ENCODE results near the gene CRCP. TPM values are rescaled to one million over a fixed set of nuclear protein-coding genes. Genes with fewer than 3 reads are reported as not detected.
"Not testable (repeated sequence)": the region's sequence is repeated elsewhere in the genome, so short reads cannot be mapped to it uniquely, and the experiment has no call there.

The CRCP gene
- total RNA-seq, 4 donors from 2014 or later = 20.6 to 48.6 (median 44.1) TPM

DNA sequence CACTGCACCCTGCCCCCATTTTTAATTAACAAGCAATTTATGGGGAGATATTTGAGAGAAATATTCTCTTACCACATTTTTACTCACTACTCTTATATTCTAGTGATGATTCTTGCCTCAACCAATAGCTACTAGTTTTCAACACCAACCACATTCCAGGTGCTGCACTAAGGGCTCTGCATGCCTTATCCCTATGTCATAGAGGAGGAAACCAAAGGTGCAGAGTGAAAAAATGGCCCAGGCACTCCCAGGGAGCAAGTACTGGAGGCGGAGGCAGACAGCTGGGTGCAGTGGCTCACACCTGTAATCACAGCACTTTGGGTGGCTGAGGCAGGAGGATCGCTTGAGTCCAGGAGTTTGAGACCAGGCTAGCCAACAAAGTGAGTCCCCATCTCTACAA lies 55.0 kb downstream of the CRCP start:
- H3K4me1 ChIP-seq = no peaks in the 10 kb centered on the region
- no peaks in the 10 kb centered on the region for H3K27me3 ChIP-seq
- H3K9me3 ChIP-seq = no peaks in the 10 kb centered on the region
- H3K27ac ChIP-seq = no peak overlapping the region
- intact Hi-C loops (cut with DNase I; ENCODE audit: low total_unique reads) = no loop called here
- 83% methylated on average over 2 of the region's 2 CpGs; no CpG with 5 or more reads in 1 of the 2 donors for WGBS, 2 donors (ENCODE audit: low coverage in 1 of 2)
- no peaks in the 10 kb centered on the region for H3K36me3 ChIP-seq
- no peak for DNase-seq
- TF ChIP-seq POLR2A (IDR thresholded peaks at IDR 0.05) (no peak), POLR2AphosphoS5 (IDR thresholded peaks at IDR 0.05) (no peak), EP300 (IDR thresholded peaks at IDR 0.05; ENCODE audit: low read depth) (no peak)
- in situ Hi-C loops (cut with MboI; ENCODE audit: low pct_ligation_motif_present in 1 of 4, low pct_unique_long_range_greater_than_20kb in 1 of 4, low sequenced_read_pairs in 3 of 4) = no loop called here
- no peak overlapping the region for H3K4me3 ChIP-seq

DNA sequence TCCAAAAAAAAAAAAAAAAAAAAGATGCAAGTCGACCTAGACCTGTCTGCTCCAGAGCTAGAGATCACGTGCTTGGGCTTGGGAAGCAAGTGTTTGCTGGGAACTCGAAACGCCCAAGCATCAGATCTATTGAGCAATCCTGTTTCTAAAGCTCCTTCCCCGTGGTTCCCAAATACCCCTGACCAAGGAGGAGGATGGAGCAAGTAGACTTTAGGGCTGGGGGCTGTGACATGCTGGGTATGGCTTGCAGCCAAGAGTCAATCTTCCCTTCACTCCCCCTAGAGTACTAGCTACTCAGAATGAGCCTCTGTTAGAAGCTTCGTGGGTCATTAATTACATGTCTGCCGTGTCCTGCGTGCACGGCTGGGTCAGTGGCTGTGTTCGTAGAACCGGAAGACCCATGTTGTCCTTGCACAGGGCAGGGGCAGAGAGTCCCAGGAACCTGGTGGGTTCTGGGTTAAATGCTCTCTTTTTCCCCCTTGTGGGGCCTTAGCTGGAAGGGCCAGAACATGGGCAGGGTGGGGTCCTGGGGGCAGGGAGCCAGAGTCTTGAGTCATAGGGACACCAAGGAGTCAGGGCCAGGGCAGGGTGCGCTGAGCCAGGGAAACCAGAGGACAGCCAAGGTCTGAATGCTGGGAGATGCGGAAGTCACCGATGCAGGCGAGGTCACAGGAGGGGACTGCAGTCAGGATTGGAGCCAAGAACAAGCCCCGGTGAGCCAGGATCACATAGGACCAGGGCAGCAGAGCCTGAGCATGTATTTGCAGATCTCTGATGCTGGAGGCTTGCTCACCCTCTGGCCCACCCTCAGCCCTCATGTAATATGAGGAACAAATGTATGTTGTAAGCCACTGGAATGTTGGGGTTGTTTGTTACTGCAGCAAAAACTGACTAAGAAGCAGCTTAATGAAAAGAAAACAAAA lies 55.9 kb downstream of the CRCP start:
- H3K4me3 ChIP-seq = no peak overlapping the region
- H3K9me3 ChIP-seq = no peaks in the 10 kb centered on the region
- H3K27me3 ChIP-seq = no peaks in the 10 kb centered on the region
- DNase-seq = no peak
- intact Hi-C loops (cut with DNase I; ENCODE audit: low total_unique reads) = no loop called here
- no peaks in the 10 kb centered on the region for H3K36me3 ChIP-seq
- WGBS, 2 donors (ENCODE audit: low coverage in 1 of 2) = 64% methylated on average over 16 of the region's 16 CpGs; no CpG with 5 or more reads in 1 of the 2 donors
- in situ Hi-C loops (cut with MboI; ENCODE audit: low pct_ligation_motif_present in 1 of 4, low pct_unique_long_range_greater_than_20kb in 1 of 4, low sequenced_read_pairs in 3 of 4) = no loop called here
- no peaks in the 10 kb centered on the region for H3K4me1 ChIP-seq
- TF ChIP-seq POLR2A (IDR thresholded peaks at IDR 0.05) = no peak
- no peak for TF ChIP-seq POLR2AphosphoS5 (IDR thresholded peaks at IDR 0.05)
- TF ChIP-seq, protein P1, sequence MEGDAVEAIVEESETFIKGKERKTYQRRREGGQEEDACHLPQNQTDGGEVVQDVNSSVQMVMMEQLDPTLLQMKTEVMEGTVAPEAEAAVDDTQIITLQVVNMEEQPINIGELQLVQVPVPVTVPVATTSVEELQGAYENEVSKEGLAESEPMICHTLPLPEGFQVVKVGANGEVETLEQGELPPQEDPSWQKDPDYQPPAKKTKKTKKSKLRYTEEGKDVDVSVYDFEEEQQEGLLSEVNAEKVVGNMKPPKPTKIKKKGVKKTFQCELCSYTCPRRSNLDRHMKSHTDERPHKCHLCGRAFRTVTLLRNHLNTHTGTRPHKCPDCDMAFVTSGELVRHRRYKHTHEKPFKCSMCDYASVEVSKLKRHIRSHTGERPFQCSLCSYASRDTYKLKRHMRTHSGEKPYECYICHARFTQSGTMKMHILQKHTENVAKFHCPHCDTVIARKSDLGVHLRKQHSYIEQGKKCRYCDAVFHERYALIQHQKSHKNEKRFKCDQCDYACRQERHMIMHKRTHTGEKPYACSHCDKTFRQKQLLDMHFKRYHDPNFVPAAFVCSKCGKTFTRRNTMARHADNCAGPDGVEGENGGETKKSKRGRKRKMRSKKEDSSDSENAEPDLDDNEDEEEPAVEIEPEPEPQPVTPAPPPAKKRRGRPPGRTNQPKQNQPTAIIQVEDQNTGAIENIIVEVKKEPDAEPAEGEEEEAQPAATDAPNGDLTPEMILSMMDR (IDR thresholded peaks at IDR 0.05) = no peak
- no peak overlapping the region for H3K27ac ChIP-seq

DNA sequence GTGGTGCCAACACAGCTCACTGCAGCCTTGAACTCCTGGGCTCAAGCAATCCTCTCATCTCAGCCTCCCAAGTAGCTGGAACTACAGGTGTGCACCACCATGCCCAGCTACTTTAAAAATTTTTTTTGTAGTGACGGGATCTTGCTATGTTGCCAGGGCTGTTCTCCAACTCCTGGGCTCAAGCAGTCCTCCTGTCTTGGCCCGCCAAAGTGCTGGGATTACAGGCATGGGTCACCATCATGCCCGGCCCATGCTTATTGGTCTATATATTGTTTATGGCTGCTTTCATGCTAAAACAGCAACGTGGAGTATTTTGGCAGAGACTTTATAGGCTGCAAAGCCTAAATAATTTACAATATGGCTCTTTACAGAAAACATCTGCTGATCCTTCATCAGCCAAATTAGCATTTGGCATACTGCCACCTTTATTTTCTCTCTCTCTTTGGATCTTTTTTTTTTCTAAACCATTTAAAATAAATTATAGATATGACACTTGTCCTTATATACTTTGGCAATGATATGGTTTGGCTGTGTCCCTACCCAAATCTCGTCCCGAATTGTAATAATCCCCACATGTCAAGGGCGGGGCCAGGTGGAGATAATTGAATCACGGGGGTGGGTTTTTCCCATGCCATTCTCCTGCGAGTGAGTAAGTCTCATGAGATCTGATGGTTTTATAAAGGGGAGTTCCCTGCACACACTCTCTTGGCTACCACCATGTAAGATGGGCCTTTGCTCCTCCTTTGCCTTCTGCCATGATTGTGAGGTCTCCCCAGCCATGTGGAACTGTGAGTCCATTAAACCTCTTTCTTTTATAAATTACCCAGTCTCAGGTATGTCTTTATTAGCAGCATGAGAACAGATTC lies 58.1 kb downstream of the CRCP start:
- H3K4me3 ChIP-seq; H3K36me3 ChIP-seq; intact Hi-C loops (cut with DNase I; ENCODE audit: low total_unique reads); H3K27ac ChIP-seq; H3K9me3 ChIP-seq; in situ Hi-C loops (cut with MboI; ENCODE audit: low pct_ligation_motif_present in 1 of 4, low pct_unique_long_range_greater_than_20kb in 1 of 4, low sequenced_read_pairs in 3 of 4); H3K4me1 ChIP-seq; DNase-seq; H3K27me3 ChIP-seq: not testable (repeated sequence)
- 55 to 73% methylated on average over 5 to 9 of the region's 9 CpGs for WGBS, 2 donors (ENCODE audit: low coverage in 1 of 2)

- no peak for DNase-seq
- in situ Hi-C loops (cut with MboI; ENCODE audit: low pct_ligation_motif_present in 1 of 4, low pct_unique_long_range_greater_than_20kb in 1 of 4, low sequenced_read_pairs in 3 of 4) (no loop called here), intact Hi-C loops (cut with DNase I; ENCODE audit: low total_unique reads) (no loop called here)
- H3K4me3 ChIP-seq = no peak overlapping the region
- H3K9me3 ChIP-seq = no peaks in the 10 kb centered on the region
- no peaks in the 10 kb centered on the region for H3K27me3 ChIP-seq
- no peaks in the 10 kb centered on the region for H3K4me1 ChIP-seq
- no peak overlapping the region for H3K27ac ChIP-seq
- H3K36me3 ChIP-seq = no peaks in the 10 kb centered on the region
- WGBS, 2 donors (ENCODE audit: low coverage in 1 of 2) = 80 to 89% methylated on average over 4 to 5 of the region's 5 CpGs
- TF ChIP-seq POLR2A (IDR thresholded peaks at IDR 0.05) (no peak), EP300 (IDR thresholded peaks at IDR 0.05; ENCODE audit: low read depth) (no peak), POLR2AphosphoS5 (IDR thresholded peaks at IDR 0.05) (no peak)
- TF ChIP-seq, protein P1 (IDR thresholded peaks at IDR 0.05) = no peak
Observed at GRCh38 chr7:66173856-66174255, 59.2 kb downstream of the CRCP start.

DNA sequence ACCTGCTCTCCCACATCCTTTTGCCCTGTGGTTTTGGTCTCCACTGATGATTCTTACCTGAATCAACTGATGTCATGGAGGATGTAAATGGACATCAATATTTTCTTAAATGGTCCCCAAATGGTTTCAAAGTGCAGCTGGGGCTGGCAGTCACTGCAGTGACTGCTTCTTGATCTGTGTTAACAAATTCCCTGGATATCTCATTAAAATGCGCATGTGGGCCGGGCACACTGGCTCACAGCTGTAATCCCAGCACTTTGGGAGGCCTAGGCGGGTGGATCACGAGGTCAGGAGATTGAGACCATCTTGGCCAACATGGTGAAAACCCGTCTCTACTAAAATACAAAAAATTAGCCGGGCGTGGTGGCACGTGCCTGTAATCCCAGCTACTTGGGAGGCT lies 60.4 kb downstream of the CRCP start:
- DNase-seq; H3K9me3 ChIP-seq; intact Hi-C loops (cut with DNase I; ENCODE audit: low total_unique reads); H3K36me3 ChIP-seq; H3K27me3 ChIP-seq; H3K4me1 ChIP-seq; H3K4me3 ChIP-seq; H3K27ac ChIP-seq; in situ Hi-C loops (cut with MboI; ENCODE audit: low pct_ligation_motif_present in 1 of 4, low pct_unique_long_range_greater_than_20kb in 1 of 4, low sequenced_read_pairs in 3 of 4): not testable (repeated sequence)
- 78 to 93% methylated on average over 4 to 8 of the region's 8 CpGs for WGBS, 2 donors (ENCODE audit: low coverage in 1 of 2)

All from transverse colon (tissue), 4 donors.